GM18951 (cell line): ENCODE data around the gene KCNS1.
"Not testable (repeated sequence)": the region's sequence is repeated elsewhere in the genome, so short reads cannot be mapped to it uniquely, and the experiment has no call there.

Experiments used
- POLR2A ChIP-seq: IDR thresholded peaks from 4 replicates; pipeline ENCODE4 v1.6.1; 2011; ENCODE audit warnings: mild to moderate bottlenecking; ENCODE audit not compliant: insufficient read length, insufficient read depth; ENCODE audit errors: extremely low read depth
- in situ Hi-C: fragments of 300-500 bp; cut with MboI; formaldehyde crosslinking; loops from one replicate; pipeline ENCODE4 v1.12.0; 2022; ENCODE audit warnings: low sequenced_read_pairs, mixed read lengths, inconsistent platforms; ENCODE audit not compliant: unreplicated experiment

Gene KCNS1

GRCh38 chr20:45080867-45081624, 19.9 kb downstream of the KCNS1 start:
- TF ChIP-seq POLR2A = no peak
- in situ Hi-C loops = no loop called here

GRCh38 chr20:45077559-45077958, 23.4 kb downstream of the KCNS1 start:
- in situ Hi-C loops = no loop called here
- no peak for TF ChIP-seq POLR2A

- no peak for TF ChIP-seq POLR2A
- in situ Hi-C loops = no loop called here
Observed at GRCh38 chr20:45073221-45073620, 27.7 kb downstream of the KCNS1 start.

GRCh38 chr20:45072066-45072465, 28.9 kb downstream of the KCNS1 start:
- in situ Hi-C loops = no loop called here

GRCh38 chr20:45070932-45071632, 29.8 kb downstream of the KCNS1 start:
- TF ChIP-seq POLR2A = no peak

More at GRCh38 chr20:45072066-45072465, 28.9 kb downstream of the KCNS1 start:
- TF ChIP-seq POLR2A = no peak

GRCh38 chr20:45069261-45069660, 31.7 kb downstream of the KCNS1 start:
- in situ Hi-C loops = no loop called here
- no peak for TF ChIP-seq POLR2A

More at GRCh38 chr20:45070932-45071632, 29.8 kb downstream of the KCNS1 start:
- in situ Hi-C loops = no loop called here

GRCh38 chr20:45067558-45067957, 33.4 kb downstream of the KCNS1 start:
- TF ChIP-seq POLR2A = no peak
- in situ Hi-C loops = no loop called here

- in situ Hi-C loops = no loop called here
- TF ChIP-seq POLR2A = no peak
Observed at GRCh38 chr20:45067087-45067486, 33.8 kb downstream of the KCNS1 start.

GRCh38 chr20:45066372-45066771, 34.6 kb downstream of the KCNS1 start:
- in situ Hi-C loops = no loop called here
- TF ChIP-seq POLR2A = no peak

- TF ChIP-seq POLR2A = no peak
- in situ Hi-C loops = no loop called here
Observed at GRCh38 chr20:45064812-45065211, 36.1 kb downstream of the KCNS1 start.

- in situ Hi-C loops = not testable (repeated sequence)
Observed at GRCh38 chr20:45063107-45063506, 37.8 kb downstream of the KCNS1 start.

GRCh38 chr20:45061244-45061643, 39.7 kb downstream of the KCNS1 start:
- TF ChIP-seq POLR2A = no peak
- in situ Hi-C loops = no loop called here

- TF ChIP-seq POLR2A = no peak
- in situ Hi-C loops = no loop called here
Observed at GRCh38 chr20:45060294-45060693, 40.6 kb downstream of the KCNS1 start.

GRCh38 chr20:45059022-45059728, 41.8 kb downstream of the KCNS1 start:
- in situ Hi-C loops = no loop called here
- no peak for TF ChIP-seq POLR2A
